Choroid plexus epithelial cell (primary cell): ENCODE measurements around the gene E2F1.

ENCODE experiments used
- DNase-seq: peaks from one replicate; pipeline ENCODE4 v3.0.0-alpha.2; 2010; ENCODE audit warnings: low read depth
- H3K4me3 ChIP-seq: 2 replicates; pipeline ENCODE4 v1.5.1; 2011; ENCODE audit warnings: low read depth, mild to moderate bottlenecking, control low read depth, low read length, moderate library complexity
- TF ChIP-seq, protein P1 (sequence below): conservative IDR thresholded peaks from 2 replicates; pipeline ENCODE4 v1.5.1; 2011; ENCODE audit warnings: low read depth, mild to moderate bottlenecking, control low read depth, inconsistent platforms, low read length, moderate library complexity

Gene E2F1

GRCh38 chr20:33659341-33660034 lies 26.7 kb downstream of the E2F1 start:
- H3K4me3 ChIP-seq: no peak overlapping the region
- no peak for DNase-seq
- TF ChIP-seq, protein P1, sequence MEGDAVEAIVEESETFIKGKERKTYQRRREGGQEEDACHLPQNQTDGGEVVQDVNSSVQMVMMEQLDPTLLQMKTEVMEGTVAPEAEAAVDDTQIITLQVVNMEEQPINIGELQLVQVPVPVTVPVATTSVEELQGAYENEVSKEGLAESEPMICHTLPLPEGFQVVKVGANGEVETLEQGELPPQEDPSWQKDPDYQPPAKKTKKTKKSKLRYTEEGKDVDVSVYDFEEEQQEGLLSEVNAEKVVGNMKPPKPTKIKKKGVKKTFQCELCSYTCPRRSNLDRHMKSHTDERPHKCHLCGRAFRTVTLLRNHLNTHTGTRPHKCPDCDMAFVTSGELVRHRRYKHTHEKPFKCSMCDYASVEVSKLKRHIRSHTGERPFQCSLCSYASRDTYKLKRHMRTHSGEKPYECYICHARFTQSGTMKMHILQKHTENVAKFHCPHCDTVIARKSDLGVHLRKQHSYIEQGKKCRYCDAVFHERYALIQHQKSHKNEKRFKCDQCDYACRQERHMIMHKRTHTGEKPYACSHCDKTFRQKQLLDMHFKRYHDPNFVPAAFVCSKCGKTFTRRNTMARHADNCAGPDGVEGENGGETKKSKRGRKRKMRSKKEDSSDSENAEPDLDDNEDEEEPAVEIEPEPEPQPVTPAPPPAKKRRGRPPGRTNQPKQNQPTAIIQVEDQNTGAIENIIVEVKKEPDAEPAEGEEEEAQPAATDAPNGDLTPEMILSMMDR: no peak

- DNase-seq: no peak
- TF ChIP-seq, protein P1: no peak
- H3K4me3 ChIP-seq: no peak overlapping the region
These were observed 27.3 kb downstream of the E2F1 start for GRCh38 chr20:33658929-33659328.

DNA sequence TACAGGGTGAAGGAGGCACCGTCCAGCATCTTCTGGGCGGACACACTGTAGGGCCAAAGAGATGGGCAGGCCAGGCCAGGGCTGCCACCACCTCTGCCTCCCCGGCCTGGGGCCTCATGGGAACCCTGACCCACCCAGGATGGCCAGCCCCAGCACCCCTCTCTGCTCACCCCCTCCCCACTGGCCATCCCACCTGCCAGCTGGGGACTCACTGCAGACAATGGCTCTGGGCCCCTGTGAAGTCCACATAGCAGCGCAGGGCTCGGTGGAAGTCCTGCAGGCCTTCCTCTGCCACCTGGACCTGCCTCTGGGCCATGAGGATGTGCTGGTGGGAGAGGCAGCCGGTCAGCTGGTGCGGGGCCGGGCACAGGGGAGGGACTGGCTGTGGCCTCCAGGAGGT lies 27.7 kb downstream of the E2F1 start:
- H3K4me3 ChIP-seq: no peak overlapping the region
- TF ChIP-seq, protein P1: no peak
- no peak for DNase-seq

- no peak overlapping the region for H3K4me3 ChIP-seq
- TF ChIP-seq, protein P1: no peak
- DNase-seq: no peak
These were observed 28.5 kb downstream of the E2F1 start for GRCh38 chr20:33657704-33658095.

DNA sequence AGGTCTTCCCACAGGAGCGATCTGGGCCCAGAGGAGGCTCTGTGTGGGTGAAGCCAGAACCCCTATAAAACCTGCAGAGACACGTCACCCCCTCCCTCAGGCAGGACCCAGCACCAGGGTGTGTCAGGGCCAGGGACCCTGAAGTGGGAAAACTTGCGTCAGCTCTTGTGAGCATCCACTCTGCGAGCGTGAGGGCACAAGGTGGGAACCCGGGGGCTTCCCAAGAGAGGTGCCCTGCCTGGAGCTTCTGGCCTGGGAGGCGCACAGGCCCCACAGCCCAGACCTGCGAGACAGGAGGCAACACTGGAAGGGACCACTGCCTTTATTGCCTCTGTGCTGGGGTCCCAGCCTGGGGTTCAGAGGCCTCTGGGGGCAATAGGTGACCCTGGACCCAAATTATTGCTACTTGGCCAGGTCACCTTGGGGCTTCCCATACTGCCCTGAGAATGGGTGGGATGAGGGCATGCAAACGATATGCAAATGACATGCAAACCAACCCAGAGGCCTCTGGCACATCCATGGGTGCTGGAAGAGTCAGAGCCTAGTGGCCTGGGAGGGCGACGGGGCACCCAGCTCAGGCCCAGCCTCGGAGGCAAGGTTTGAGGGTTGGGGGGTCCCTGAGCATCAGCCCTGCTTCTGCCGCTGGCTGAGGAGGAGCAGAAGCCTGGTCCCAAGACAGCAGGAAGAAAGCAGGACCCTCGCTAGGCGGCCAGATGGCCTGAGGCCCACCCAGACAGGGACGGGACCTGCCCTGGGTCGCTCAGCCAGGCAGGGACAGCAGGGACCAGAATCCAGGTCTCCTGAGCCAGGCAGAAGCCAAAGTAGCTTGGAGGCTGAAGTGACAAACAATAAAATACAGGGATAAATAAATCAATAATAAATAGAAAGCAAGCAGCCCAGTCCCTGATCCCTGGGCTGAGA lies 29.1 kb downstream of the E2F1 start:
- H3K4me3 ChIP-seq: no peak overlapping the region
- TF ChIP-seq, protein P1: no peak
- no peak for DNase-seq

- no peak for DNase-seq
- no peak overlapping the region for H3K4me3 ChIP-seq
- TF ChIP-seq, protein P1: no peak
These were observed 30.0 kb downstream of the E2F1 start for GRCh38 chr20:33656010-33656782.
